Colonic mucosa (tissue), 4 donors: Measurements from ENCODE around the gene TEX264. TPM values are rescaled to one million over a fixed set of nuclear protein-coding genes. Genes with fewer than 3 reads are reported as not detected.
A peak's percentile ranks its signal among the peaks of the same experiment; 100 is the strongest.

Experiments used
- DNase-seq: peaks from one replicate; pipeline ENCODE4 v3.0.0-alpha.2; 2020
- H3K27ac ChIP-seq: fragments of 200-600 bp; one replicate; pipeline ENCODE4 v1.8.0; 2021
- H3K27me3 ChIP-seq: fragments of 200-600 bp; one replicate; pipeline ENCODE4 v1.8.0; 2021
- H3K36me3 ChIP-seq: fragments of 200-600 bp; one replicate; pipeline ENCODE4 v1.8.0; 2021
- H3K4me1 ChIP-seq: fragments of 200-600 bp; one replicate; pipeline ENCODE4 v1.8.0; 2021; ENCODE audit warnings: mild to moderate bottlenecking
- H3K4me3 ChIP-seq: fragments of 200-600 bp; one replicate; pipeline ENCODE4 v1.8.0; 2021
- H3K9ac ChIP-seq, 2 donors: one replicate each; pipeline ENCODE4 v1.7.0; 2013; ENCODE audit warnings: control low read depth in 2 of 2, low read depth in 2 of 2, low read length in 2 of 2
- H3K9me3 ChIP-seq: fragments of 200-600 bp; one replicate; pipeline ENCODE4 v1.8.0; 2021
- intact Hi-C: fragments of 100-400 bp; cut with DNase I; formaldehyde crosslinking; loops from one replicate; pipeline ENCODE4 v1.14.1; 2022
- total RNA-seq, 2 donors: library from RNA; stranded (reverse); fragmentation: NEBNext Ultra II Directional in 1 of 2; extraction: Animal tissue kit (Norgen Biotek cat#: 25700) in 1 of 2; gene quantifications; one replicate each; pipeline ENCODE4 v1.2.1, GENCODE V29; 2021
- TF ChIP-seq, protein P1 (sequence below): fragments of 200-600 bp; IDR thresholded peaks from one replicate; pipeline ENCODE4 v1.8.0; 2022; ENCODE audit warnings: antibody characterized with exemption, mild to moderate bottlenecking
- donor health status: healthy.
- donor health status: DM: no; HTN: no; CAD: no.
- donor health status: DM: no; HTN: no; CAD: no.

Gene TEX264, protein sequence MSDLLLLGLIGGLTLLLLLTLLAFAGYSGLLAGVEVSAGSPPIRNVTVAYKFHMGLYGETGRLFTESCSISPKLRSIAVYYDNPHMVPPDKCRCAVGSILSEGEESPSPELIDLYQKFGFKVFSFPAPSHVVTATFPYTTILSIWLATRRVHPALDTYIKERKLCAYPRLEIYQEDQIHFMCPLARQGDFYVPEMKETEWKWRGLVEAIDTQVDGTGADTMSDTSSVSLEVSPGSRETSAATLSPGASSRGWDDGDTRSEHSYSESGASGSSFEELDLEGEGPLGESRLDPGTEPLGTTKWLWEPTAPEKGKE
- 10 to 100 TPM; 54.0 to 92.3 TPM for total RNA-seq

DNA sequence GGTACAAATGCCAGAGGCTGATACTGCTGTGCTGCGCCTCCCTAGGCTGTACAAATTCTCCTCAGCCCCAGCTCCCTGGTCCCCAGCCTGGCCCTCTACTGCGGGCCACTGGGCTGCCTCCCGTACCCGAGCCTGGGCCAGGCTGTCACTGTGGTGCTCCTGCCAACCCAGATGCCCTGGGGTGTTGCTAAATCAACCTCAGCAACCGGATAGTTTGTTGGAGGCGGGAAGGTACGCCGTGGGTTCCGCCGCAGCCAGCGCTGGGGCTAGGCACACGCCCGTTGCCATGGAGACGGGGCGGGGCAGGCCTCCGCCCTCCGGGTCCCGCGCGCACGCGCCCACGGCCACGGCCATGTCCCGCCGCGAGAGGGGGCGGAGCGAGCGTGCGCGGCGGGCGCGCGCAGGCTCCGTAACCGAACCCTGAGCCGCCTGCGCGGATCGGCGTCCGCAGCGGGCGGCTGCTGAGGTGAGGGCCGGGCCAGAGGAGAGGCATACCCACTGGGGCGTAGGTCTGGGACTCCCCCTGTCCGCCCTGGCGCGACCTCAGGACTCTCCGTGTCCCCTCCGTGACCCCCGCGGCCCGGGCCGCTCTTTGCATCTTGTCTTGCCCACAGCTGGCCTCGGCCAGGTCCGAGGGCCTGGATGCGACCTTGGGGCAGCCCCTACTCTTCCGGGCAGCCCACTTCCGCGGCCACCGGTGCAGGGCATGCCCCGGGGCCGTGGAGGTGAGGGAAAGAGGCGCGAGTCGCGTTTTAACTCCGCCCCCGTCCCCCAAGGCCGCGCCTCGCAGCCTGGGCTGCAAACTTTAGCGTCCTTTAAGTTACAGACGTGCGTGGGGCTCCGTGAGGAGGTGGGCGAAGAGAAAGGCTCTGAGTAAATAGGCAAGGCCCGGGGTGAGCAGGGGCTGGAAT lies at the start of gene TEX264:
TSS of gene TEX264 (plus strand) at position 430 of the 911 bp plus-strand sequence. CDS start 3,053 bp downstream, outside the sequence.
- H3K9ac ChIP-seq = peak within 1 kb of the TSS; percentile 91 to 92
- H3K4me1 ChIP-seq = peaks cover 17% of the 10 kb centered on the region
- H3K4me3 ChIP-seq = peak within 1 kb of the TSS; percentile 90
- TF ChIP-seq, protein P1, sequence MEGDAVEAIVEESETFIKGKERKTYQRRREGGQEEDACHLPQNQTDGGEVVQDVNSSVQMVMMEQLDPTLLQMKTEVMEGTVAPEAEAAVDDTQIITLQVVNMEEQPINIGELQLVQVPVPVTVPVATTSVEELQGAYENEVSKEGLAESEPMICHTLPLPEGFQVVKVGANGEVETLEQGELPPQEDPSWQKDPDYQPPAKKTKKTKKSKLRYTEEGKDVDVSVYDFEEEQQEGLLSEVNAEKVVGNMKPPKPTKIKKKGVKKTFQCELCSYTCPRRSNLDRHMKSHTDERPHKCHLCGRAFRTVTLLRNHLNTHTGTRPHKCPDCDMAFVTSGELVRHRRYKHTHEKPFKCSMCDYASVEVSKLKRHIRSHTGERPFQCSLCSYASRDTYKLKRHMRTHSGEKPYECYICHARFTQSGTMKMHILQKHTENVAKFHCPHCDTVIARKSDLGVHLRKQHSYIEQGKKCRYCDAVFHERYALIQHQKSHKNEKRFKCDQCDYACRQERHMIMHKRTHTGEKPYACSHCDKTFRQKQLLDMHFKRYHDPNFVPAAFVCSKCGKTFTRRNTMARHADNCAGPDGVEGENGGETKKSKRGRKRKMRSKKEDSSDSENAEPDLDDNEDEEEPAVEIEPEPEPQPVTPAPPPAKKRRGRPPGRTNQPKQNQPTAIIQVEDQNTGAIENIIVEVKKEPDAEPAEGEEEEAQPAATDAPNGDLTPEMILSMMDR = no peak
- H3K36me3 ChIP-seq = no peaks in the 10 kb centered on the region
- H3K27ac ChIP-seq = peak within 1 kb of the TSS; percentile 94
- intact Hi-C loops = loop anchor here (10.0 kb wide), 1 partner anchor 276 kb away; the partner anchor contains the start of gene RBM15B
- no peaks in the 10 kb centered on the region for H3K27me3 ChIP-seq
- peak; percentile 92 for DNase-seq
- no peaks in the 10 kb centered on the region for H3K9me3 ChIP-seq

DNA sequence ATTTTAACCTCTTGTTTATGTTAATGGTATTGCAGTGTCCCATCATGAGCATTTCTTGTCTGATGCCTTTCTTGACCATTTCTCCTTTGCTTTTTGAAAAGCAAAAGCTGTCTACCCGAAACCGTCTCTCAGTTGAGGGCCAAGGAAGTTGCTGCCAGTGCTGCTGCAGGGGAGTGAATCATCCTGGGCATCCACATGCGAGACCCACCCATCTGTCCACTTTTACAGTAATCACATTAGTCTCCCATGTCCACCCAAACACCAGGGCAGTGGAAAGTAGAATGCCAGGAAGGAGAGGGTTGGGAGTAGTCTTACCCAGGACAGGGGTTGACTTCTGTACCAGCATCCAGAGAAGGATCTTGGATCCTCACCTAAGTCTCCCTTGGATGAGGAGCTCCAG lies 48.6 kb upstream of the TEX264 start:
- no peaks in the 10 kb centered on the region for H3K9me3 ChIP-seq
- no peak overlapping the region for H3K9ac ChIP-seq
- no peak overlapping the region for H3K4me3 ChIP-seq
- TF ChIP-seq, protein P1 = no peak
- H3K27ac ChIP-seq = no peak overlapping the region
- H3K36me3 ChIP-seq = no peaks in the 10 kb centered on the region
- intact Hi-C loops = no loop called here
- H3K27me3 ChIP-seq = no peaks in the 10 kb centered on the region
- no peaks in the 10 kb centered on the region for H3K4me1 ChIP-seq
- DNase-seq = no peak

GRCh38 chr3:51622868-51623267 lies 48.2 kb upstream of the TEX264 start:
- Histone ChIP-seq H3K9me3 (no peaks in the 10 kb centered on the region), H3K4me3 (no peak overlapping the region), H3K4me1 (no peaks in the 10 kb centered on the region), H3K9ac (no peak overlapping the region), H3K27me3 (no peaks in the 10 kb centered on the region), H3K36me3 (no peaks in the 10 kb centered on the region), H3K27ac (no peak overlapping the region)
- intact Hi-C loops = no loop called here
- TF ChIP-seq, protein P1 = no peak
- no peak for DNase-seq

- TF ChIP-seq, protein P1 = no peak
- no peaks in the 10 kb centered on the region for H3K4me1 ChIP-seq
- H3K27ac ChIP-seq = no peak overlapping the region
- H3K27me3 ChIP-seq = no peaks in the 10 kb centered on the region
- intact Hi-C loops = no loop called here
- no peaks in the 10 kb centered on the region for H3K9me3 ChIP-seq
- H3K4me3 ChIP-seq = no peak overlapping the region
- no peak overlapping the region for H3K9ac ChIP-seq
- no peak for DNase-seq
- no peaks in the 10 kb centered on the region for H3K36me3 ChIP-seq
Observed at GRCh38 chr3:51630513-51630912, 40.5 kb upstream of the TEX264 start.

GRCh38 chr3:51637144-51637940 lies 33.7 kb upstream of the TEX264 start:
- intact Hi-C loops = loop anchor here (1.0 kb wide), 1 partner anchor 135 kb away; no protein-coding TSS in a partner anchor
- no peak overlapping the region for H3K9ac ChIP-seq
- no peaks in the 10 kb centered on the region for H3K27me3 ChIP-seq
- no peak for DNase-seq
- H3K36me3 ChIP-seq = peaks cover 9% of the 10 kb centered on the region
- H3K4me3 ChIP-seq = no peak overlapping the region
- TF ChIP-seq, protein P1 = no peak
- no peaks in the 10 kb centered on the region for H3K9me3 ChIP-seq
- no peaks in the 10 kb centered on the region for H3K4me1 ChIP-seq
- no peak overlapping the region for H3K27ac ChIP-seq
